HG02763 (cell line): Measurements from ENCODE around the gene SPINK1.
"Not testable (repeated sequence)": the region's sequence is repeated elsewhere in the genome, so short reads cannot be mapped to it uniquely, and the experiment has no call there.

Experiments
- ATAC-seq: cut with Tn5 transposase; IDR thresholded peaks from one replicate; pipeline ENCODE4 v1.9.1; 2021; ENCODE audit warnings: mild to moderate bottlenecking, moderate library complexity; ENCODE audit not compliant: unreplicated experiment

SPINK1 gene

DNA sequence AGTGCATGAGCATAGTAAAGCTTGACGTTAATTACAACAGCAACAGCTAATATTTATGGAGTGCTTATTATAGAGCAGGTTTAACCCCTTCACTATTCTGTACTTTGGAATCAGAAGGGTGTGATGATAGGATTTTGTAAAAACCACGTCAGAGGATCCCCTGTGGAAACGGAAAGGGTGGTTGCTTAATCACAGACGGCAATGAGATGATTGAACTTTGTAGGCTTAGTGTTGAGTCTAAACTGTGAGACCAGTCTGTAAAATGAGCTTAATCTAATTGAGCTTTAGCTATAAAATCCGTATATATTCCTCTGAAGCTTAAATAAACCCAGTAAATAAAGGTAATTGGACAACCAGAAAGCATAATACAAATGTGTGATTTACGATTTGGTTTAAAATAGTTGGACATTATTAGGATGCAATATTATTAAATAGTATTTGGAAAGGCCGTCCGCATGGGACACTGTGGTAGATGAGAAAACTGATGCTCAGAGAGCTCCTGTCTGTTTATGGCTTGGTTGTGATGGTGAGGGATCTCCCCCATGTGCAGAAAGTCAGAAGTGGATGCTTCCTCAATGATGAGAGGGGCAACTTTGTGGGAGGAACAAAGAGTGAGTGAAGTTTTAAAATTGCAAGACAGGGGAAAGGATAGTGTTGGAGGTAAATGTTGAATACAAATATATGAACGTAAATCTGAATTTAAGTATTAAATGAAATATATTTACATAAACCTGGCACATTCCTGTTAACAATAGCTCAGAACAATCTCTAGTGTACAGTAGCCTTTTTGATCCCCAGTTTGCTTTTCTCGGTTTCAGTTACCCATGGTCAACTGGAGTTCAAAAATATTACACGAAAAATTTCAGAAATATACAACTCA is 23.7 kb upstream of the SPINK1 start:
- no peak for ATAC-seq

DNA sequence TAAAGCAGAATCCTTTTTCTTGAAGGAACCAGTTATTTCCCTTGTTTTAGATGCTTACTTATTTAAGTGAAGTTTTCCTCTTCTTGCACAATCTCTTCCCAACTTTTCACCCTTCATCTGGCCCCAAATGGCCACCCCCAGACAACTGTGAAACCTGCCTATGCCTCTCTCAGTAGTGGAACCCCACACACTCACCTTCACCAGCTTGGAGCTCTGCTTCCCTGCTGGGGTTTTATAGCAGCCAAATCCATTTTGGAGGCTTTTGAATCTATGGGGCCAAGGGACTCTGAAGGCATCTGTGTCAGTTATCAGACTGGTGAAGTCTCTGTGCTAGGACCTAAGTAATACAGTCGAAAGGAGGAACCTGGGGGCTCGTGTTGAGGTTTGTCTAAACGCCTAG is 22.9 kb upstream of the SPINK1 start:
- ATAC-seq = no peak

DNA sequence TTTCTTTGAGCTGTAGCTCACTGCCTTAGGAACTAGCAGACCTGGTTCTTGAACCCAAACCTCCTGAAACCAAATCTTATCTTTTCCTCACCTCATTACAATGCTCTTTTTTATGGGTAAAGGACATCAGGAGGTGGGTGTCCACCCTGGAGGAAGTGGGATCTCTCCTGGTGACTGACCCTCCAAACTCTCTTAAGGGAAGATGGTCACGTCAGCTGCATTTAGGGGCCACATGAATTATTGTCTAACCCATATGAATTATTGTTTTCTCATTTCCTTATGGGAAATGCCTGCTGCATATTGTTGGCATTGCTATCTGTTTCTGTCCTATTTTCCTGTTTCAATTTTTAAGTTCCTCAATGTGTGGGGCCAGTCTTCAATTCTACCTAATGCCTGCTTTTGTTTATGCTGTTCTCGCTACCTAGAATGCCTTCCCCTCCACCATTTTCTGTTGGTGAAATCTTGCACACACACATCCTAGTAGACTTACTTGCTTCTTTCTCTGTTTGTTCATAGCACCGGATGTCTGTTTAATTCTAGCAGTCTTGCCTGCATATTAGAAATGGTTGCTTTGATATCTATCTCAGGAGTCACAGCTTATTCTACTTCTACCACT is 22.0 kb upstream of the SPINK1 start:
- no peak for ATAC-seq

DNA sequence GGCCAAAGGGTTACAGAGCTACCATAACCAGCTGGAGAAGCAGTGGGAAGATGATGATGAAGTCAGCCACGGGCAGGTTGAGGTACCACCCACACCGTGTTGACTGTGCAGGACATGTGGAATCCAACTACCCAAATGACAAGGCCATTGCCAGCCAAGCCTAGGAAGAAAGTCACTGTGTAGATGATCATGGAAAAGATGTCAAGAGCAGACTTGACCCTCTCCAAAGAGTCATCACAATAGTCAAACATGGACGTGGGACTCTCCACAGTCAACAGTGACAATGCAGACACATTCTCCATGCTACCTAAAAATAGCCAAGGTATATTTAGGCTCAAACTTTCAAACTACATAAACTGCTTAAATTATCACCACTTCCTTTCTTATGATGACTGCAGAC is 20.9 kb upstream of the SPINK1 start:
- ATAC-seq = no peak

DNA sequence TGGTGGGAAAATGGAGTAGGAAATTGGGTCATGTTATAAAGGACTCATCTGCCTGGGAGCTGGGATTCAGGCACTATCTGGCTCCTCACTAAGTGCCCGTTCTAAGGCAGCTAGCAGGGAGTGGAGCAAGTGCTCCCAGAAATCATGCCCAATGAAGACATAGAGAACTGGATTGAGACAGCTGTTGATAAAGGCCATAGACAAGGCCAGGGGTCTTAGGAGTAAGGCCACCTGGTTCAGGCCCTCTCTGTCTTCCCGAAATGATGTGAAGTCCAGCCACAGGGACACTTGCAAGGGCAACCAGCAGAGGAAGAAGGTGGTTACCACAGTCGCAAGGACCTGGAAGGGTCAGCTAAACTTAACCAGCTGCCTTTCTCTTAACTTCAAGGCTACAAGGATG is 20.1 kb upstream of the SPINK1 start:
- ATAC-seq = no peak

DNA sequence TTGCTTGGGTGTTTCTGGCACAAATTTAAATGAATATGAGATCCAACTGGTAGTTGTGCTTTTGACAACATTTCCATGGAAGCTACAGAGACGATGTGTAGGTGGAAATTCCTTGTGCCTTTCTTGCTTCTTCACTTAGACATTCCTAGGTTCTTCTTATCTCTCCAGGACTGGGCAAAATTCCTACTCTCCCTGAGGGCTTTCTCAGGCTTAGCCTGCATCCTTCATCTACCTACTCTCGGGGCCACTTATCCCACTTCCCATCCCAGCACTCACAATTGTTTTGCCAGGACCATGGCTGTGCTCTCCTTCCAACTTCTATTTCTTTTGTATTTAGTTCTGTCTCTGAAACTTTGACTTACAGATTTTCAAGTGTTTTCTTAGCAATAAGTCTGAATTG is 17.8 kb upstream of the SPINK1 start:
- ATAC-seq = no peak

DNA sequence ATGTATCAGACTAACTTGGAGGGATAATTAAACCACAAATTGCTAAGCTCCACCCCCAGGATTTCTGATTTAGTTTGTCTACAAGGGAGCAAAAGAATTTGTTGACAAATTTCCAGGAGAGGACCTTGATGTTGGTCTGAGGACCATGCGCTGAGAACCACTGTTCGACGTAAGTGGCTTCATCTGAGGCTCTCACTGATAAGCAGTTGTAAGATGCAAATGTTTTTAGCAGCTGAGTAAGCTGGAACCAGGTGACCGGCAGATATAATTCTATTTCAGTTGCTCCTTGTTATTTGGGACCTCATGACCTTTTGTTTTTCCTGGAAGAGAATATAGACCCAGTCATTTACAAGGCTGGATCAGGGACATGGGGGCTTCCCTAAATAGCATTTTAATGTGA is 14.1 kb upstream of the SPINK1 start:
- ATAC-seq = no peak

DNA sequence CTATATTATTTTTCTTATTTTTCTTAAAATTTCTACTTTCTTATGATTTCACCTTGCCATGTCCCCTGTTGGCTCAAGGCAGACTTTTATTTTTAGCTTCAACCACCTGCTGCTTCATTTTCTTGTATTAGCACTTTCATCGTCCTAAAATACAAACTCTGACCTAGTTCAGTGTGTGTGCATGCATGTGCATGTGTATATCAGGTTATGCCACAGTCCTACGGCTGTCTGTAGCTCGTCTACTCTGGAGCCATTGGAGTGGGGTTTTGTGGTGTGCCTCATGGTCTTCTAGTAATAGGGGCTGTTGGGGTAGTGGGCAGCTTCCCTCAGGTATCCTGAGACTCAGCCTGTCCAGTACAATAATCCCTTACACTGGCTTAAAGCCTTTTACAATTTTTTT is 13.4 kb upstream of the SPINK1 start:
- no peak for ATAC-seq

DNA sequence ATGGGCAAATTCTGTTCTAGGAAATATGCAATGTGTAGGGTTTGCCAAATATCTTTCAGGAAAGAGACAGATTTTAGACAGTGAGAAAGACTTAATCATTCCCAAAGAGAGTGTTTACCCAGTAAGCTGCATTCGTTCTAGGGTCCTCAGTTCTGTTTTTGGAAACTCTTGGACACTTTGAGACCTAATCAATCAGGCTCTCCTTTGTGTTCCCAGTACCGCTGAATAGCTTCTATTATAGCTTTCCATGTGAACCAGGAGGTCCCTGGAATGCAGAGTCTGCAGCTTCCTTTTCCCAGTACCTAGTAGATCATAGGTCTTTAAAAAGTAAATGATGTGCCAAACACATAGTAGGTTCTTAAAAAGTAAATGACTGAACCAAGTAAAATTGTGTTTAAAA is 11.4 kb upstream of the SPINK1 start:
- ATAC-seq = no peak

DNA sequence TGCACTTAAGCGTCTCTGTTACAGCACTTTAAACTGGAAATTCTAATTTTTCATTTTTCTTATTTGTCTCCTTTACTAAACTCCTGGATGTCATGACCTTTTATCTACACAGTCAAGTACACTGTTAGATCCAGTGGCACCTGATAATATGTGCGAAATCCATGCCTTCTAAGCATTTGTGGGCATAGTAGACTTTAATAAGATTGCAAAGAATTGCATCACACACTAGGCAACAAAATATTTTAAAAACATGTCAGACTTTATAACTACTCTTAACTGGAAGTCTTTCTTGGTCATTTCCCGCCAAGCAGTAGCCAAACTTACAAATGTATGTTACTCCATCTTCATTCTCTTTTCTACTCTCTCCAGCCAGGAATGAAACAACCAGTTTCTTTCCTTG is 5.0 kb upstream of the SPINK1 start:
- ATAC-seq = no peak

DNA sequence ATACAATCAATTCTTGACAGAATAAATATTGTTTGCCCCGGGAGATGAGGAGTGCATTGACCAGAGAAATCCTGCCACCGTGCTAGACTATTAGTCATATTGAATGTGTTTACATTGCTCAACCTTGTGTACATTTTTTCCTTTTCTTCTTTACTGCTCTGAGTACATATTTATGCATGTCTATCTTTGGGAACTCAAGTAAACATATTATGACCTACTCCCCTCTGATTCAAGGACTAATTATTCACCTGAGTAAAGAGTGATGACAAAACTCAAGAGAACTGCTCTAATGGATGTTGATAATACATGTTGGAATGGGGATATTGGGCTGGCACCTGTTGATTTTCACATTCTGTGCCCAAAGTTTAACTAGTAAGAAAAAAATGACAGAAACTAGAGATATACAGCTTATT is 3.9 kb upstream of the SPINK1 start:
- ATAC-seq = no peak

DNA sequence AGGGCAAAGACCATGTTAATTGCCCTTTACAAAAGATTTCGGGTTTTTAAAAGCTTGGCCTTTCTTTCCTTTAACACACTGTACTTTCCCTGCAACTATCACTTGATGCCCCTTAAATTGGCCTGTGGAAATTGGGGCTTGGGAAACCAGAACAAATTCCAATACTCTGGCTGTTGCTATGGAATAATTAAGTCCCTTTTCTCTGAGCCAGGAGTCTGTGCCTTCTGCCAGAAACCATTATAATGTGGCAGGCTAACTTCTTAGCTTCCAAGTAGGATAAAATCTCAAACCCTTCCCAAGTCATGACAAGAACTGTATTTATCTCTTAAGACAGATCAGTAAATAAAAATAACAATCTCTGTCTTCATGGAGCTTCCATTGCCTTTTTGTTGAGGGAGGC is 1.1 kb upstream of the SPINK1 start:
- ATAC-seq = no peak

DNA sequence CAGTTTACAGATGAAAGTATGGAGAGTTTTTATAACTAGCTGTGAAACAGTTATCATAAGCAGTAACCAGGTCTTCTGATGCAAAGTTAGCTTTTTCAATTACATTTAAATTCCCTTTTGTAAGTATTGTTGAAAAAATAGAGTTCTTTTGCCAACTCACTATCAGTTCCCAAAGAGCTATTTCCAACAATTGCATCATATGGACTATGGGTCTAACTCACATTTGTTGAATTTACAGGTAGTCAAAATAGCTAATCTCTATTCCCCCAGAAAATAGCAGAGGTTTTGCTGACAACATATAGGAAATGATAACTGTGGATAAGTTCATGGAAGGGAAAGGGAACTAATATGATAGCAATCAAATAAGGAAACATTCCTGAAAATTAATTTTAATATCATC is 1.4 kb downstream of the SPINK1 start:
- no peak for ATAC-seq

DNA sequence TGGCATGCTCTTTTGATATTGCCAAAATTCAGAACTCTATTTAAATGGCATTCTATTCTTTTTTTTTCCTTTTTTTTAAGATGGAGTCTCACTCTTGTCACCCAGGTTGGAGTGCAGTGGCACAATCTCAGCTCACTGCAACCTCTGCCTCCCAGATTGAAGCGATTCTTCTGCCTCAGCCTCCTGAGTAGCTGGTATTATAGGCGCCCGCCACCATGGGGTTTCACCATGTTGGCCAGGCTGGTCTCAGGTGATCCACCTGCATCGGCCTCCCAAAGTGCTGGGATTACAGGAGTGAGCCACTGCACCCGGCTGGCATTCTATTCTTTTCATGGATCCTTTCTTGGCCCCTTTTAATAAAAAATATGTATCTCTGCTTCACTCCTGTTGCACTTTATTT is 4.5 kb downstream of the SPINK1 start:
- ATAC-seq = not testable (repeated sequence)

DNA sequence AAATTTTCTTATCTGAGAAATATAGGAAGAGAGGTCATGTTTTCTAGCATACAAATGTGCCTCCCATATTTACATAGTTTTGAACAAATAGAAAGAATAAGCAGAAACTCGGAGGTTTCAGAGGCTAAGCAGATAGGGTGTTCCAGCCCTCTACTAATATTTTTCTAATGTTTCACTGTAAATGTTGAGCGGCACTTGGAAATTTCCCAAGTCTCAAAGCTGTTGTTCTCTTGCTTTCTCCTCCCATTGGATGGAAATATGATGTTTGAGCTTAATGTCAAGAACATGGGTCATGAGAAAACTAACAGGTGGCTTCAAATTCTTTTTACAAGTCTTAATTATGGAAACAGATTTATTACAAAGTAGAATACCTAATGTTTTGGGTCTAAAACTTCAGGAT is 5.1 kb downstream of the SPINK1 start:
- no peak for ATAC-seq

DNA sequence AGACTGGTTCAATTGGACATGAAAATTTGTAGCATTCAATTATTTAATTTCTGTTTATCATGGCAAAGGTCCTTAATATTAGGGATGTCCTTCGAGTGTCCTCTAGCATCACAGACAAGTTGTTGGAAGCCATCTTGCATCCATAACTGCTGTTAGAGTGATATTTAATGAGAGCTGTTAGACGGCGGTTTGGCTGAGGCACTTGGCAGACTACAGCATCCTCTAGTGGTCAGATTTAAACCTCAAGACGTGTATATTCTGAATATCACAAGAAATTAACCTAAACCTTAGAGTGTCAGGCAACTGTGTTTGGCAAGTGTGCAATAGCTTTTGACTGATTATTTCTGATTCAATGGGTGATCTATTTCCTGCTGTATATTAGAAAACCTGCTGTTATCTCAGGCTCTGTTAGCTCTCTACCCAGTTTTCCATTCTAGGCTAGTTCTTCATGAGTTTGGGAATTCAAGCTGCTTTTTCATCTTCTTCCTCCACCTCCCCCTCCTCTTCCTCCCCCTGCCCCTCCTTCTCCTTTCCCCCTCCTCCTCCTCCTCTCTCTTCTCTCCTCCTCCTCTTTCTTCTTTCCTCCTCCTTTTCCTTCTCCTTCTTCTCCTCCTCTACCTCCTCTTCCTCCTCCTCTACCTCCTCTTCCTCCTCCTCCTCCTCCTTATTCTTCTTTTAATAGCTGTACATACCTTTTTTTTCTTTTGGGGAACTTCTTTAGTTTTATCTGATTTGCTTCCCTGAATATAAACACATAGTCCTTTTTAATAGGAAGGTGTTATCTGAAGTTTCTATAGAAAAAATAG is 8.6 kb downstream of the SPINK1 start:
- peak; percentile 79 for ATAC-seq

DNA sequence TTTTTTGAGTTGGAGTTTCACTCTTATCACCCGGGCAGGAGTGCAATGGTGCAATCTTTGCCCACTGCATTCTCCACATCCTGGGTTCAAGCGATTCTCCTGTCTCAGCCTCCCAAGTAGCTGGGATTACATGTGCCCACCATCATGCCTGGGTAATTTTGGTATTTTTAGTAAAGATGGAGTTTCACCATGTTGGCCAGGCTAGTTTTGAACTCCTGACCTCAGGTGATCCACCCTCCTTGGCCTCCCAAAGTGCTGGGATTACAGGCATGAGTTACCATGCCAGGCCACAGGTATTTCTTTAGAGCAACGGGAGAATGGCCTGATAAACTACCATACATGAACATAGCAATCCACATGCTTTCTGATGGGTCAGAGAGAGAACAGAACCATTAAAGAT is 9.2 kb downstream of the SPINK1 start:
- ATAC-seq = not testable (repeated sequence)

DNA sequence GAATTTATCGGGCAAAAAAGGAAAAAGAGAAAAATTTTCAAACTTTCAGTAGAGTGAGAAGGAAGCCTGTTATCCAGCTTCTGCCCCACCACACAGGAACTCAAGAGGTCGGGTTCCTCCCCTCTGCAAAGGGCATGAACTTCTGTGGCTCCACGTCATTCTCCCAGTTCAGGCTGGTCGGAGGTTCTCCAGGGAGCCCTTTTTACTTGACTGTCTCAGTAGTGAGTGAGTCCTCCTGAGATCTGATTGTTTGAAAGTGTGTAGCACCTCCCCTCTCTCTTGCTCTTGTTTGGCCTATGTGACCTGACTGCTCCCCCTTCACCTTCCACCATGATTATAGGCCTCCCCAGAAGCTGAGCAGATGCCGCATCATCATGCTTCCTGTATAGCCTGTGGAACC is 9.7 kb downstream of the SPINK1 start:
- ATAC-seq = no peak

DNA sequence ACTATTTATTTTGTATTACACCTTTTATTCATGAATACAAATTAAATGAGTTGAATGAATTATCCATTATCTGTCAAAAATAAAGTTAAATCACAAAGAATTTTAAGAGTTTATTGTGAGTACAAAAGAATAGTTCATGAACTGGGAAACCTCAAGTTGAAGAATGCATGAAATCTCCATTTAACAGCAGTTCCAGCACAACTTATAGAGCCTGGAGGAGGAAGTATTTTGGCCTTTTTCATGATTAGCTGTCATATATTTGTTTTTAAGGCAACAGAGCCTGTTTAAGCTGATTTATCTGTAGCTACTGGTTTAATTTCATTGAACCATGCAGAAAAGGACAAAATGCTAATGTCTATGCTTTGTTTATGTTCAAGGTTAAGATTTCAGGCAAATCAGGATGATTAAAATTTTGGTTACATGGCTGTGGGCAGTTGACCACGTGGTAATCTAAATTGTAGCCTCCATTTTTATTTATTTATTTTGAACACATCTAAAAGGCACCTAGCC is 12.2 kb downstream of the SPINK1 start:
- no peak for ATAC-seq

DNA sequence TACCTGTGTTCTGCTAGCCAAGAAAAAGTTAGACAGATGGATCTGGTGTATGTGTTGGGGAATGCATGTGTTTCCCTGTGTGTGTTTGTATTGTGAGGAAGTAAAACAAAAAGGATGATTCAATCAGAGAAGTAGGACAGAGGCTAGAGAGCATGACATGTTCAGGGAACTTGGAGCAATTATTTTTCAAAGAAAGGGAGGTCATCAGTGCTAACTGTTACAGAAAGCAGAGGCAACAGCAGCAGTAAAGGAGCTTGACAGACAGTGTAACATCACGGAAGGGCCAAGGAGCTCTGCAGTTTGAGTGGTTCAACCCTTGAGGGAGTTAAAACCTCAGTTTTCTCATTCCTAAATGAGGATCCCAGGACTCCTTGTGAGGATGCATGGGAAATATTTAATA is 13.2 kb downstream of the SPINK1 start:
- ATAC-seq = no peak

DNA sequence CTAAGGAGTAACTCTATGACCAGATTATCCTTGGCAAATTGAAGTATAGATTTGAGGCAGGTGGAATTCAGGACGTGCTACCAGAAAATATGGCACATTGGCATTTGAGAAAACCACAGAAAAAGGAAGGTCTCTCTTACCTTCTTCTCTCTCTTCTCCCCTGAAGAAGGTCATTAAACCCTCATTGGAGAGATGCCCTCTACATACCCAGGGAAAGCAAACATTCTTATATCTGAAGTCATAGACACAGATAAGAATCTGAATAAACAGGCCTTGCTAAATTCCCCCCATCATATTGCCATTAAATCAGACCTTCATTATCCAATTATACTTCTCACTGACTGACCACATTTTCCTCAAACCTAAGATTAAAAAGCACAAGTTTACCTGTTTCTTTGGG is 17.8 kb downstream of the SPINK1 start:
- no peak for ATAC-seq
